HepG2 (cell line): Measurements from ENCODE around the gene CES3.

Source experiments
- ARNTL ChIP-seq: sonication (generic); formaldehyde crosslinking; IDR thresholded peaks from 2 replicates; pipeline ENCODE4 v1.4.0; 2020; ENCODE audit warnings: mild to moderate bottlenecking, missing genetic modification reagents
- HDAC2 ChIP-seq: sonication (generic); formaldehyde crosslinking; IDR thresholded peaks from 2 replicates; pipeline ENCODE4 v1.4.0; 2020; ENCODE audit warnings: missing genetic modification reagents
- MEIS1 ChIP-seq: sonication (generic); formaldehyde crosslinking; IDR thresholded peaks from 2 replicates; pipeline ENCODE4 v1.9.0; 2021; ENCODE audit warnings: mild to moderate bottlenecking, missing genetic modification reagents, moderate library complexity, borderline replicate concordance
- ZNF773 ChIP-seq: sonication (generic); formaldehyde crosslinking; IDR thresholded peaks from 2 replicates; pipeline ENCODE4 v1.4.0; 2020; ENCODE audit warnings: missing genetic modification reagents, borderline replicate concordance
- TF ChIP-seq, protein P1 (sequence below): sonication (generic); formaldehyde crosslinking; IDR thresholded peaks from 2 replicates; pipeline ENCODE4 v1.5.0; 2020; ENCODE audit warnings: mild to moderate bottlenecking, missing genetic modification reagents, moderate library complexity
- TF ChIP-seq, protein P2 (sequence below): sonication (generic); formaldehyde crosslinking; IDR thresholded peaks from 2 replicates; pipeline ENCODE4 v1.4.0; 2020; ENCODE audit warnings: missing genetic modification reagents, borderline replicate concordance
- TF ChIP-seq, protein P3 (sequence below): sonication (generic); formaldehyde crosslinking; IDR thresholded peaks from 2 replicates; pipeline ENCODE4 v1.4.0; 2020; ENCODE audit warnings: missing genetic modification reagents, mild to moderate bottlenecking, borderline replicate concordance
- TF ChIP-seq, protein P4 (sequence below): IDR thresholded peaks from 2 replicates; pipeline ENCODE4 v1.6.1; 2016
- TF ChIP-seq, protein P5 (sequence below): sonication (generic); formaldehyde crosslinking; IDR thresholded peaks from 2 replicates; pipeline ENCODE4 v1.4.0; 2020; ENCODE audit warnings: missing genetic modification reagents

DNA sequence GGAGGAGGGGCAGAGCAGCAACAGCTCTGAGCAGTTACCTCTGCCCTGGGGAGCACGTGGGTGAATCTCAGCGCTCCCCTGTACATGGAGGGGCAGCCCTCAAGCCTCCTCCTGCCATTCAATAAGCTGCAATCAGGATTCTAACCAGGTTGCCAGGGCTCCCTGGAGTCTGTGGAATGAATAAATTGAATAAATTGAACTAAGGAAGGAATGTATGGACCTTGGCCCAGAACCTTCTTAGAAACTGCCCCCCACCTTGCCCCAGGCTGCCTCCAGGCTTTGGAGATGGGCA is 40.8 kb upstream of the CES3 start:
- TF ChIP-seq, protein P1, sequence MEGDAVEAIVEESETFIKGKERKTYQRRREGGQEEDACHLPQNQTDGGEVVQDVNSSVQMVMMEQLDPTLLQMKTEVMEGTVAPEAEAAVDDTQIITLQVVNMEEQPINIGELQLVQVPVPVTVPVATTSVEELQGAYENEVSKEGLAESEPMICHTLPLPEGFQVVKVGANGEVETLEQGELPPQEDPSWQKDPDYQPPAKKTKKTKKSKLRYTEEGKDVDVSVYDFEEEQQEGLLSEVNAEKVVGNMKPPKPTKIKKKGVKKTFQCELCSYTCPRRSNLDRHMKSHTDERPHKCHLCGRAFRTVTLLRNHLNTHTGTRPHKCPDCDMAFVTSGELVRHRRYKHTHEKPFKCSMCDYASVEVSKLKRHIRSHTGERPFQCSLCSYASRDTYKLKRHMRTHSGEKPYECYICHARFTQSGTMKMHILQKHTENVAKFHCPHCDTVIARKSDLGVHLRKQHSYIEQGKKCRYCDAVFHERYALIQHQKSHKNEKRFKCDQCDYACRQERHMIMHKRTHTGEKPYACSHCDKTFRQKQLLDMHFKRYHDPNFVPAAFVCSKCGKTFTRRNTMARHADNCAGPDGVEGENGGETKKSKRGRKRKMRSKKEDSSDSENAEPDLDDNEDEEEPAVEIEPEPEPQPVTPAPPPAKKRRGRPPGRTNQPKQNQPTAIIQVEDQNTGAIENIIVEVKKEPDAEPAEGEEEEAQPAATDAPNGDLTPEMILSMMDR (CRISPR knock-in tag): no peak
- TF ChIP-seq ARNTL (CRISPR knock-in tag) (no peak), HDAC2 (no peak), ZNF773 (no peak), MEIS1 (CRISPR knock-in tag) (no peak)
- TF ChIP-seq, protein P2, sequence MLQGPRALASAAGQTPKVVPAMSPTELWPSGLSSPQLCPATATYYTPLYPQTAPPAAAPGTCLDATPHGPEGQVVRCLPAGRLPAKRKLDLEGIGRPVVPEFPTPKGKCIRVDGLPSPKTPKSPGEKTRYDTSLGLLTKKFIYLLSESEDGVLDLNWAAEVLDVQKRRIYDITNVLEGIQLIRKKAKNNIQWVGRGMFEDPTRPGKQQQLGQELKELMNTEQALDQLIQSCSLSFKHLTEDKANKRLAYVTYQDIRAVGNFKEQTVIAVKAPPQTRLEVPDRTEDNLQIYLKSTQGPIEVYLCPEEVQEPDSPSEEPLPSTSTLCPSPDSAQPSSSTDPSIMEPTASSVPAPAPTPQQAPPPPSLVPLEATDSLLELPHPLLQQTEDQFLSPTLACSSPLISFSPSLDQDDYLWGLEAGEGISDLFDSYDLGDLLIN (CRISPR knock-in tag): no peak
- TF ChIP-seq, protein P3, sequence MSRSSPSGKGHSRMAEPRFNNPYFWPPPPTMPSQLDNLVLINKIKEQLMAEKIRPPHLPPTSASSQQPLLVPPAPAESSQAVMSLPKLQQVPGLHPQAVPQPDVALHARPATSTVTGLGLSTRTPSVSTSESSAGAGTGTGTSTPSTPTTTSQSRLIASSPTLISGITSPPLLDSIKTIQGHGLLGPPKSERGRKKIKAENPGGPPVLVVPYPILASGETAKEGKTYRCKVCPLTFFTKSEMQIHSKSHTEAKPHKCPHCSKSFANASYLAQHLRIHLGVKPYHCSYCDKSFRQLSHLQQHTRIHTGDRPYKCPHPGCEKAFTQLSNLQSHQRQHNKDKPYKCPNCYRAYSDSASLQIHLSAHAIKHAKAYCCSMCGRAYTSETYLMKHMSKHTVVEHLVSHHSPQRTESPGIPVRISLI (CRISPR knock-in tag): no peak
- TF ChIP-seq, protein P4, sequence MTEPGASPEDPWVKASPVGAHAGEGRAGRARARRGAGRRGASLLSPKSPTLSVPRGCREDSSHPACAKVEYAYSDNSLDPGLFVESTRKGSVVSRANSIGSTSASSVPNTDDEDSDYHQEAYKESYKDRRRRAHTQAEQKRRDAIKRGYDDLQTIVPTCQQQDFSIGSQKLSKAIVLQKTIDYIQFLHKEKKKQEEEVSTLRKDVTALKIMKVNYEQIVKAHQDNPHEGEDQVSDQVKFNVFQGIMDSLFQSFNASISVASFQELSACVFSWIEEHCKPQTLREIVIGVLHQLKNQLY (CRISPR knock-in tag): no peak
- TF ChIP-seq, protein P5, sequence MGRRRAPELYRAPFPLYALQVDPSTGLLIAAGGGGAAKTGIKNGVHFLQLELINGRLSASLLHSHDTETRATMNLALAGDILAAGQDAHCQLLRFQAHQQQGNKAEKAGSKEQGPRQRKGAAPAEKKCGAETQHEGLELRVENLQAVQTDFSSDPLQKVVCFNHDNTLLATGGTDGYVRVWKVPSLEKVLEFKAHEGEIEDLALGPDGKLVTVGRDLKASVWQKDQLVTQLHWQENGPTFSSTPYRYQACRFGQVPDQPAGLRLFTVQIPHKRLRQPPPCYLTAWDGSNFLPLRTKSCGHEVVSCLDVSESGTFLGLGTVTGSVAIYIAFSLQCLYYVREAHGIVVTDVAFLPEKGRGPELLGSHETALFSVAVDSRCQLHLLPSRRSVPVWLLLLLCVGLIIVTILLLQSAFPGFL (CRISPR knock-in tag): no peak
